Stimulated activated CD4-positive, alpha-beta T cell treated with anti-CD3 and anti-CD28 coated beads, Interleukin-2, amount 100 ng/mL, for 24 hours (primary cell): Measurements from ENCODE around the gene BPIFB3.

Experiments used
- DNase-seq, 2 donors: peaks; one replicate each; pipeline ENCODE4 v3.0.0-alpha.2; 2020

The BPIFB3 gene

GRCh38 chr20:33063271-33063670 is 9.6 kb downstream of the BPIFB3 start:
- DNase-seq = no peak

- DNase-seq = no peak
Measured at GRCh38 chr20:33064572-33065287, 11.0 kb downstream of the BPIFB3 start.

- DNase-seq = no peak
Measured at GRCh38 chr20:33065785-33066184, 12.1 kb downstream of the BPIFB3 start.

- DNase-seq = no peak
Measured at GRCh38 chr20:33067806-33068205, 14.1 kb downstream of the BPIFB3 start.

GRCh38 chr20:33068251-33068939 is 14.7 kb downstream of the BPIFB3 start:
- DNase-seq = no peak

GRCh38 chr20:33069673-33070072 is 16.0 kb downstream of the BPIFB3 start:
- no peak for DNase-seq

- DNase-seq = no peak
Measured at GRCh38 chr20:33070111-33071053, 16.7 kb downstream of the BPIFB3 start.

- DNase-seq = no peak
Measured at GRCh38 chr20:33071198-33071597, 17.5 kb downstream of the BPIFB3 start.

- no peak for DNase-seq
Measured at GRCh38 chr20:33072362-33072761, 18.7 kb downstream of the BPIFB3 start.

- DNase-seq = no peak
Measured at GRCh38 chr20:33072813-33073212, 19.1 kb downstream of the BPIFB3 start.

- no peak for DNase-seq
Measured at GRCh38 chr20:33074675-33075074, 21.0 kb downstream of the BPIFB3 start.

GRCh38 chr20:33075281-33075680 is 21.6 kb downstream of the BPIFB3 start:
- DNase-seq = no peak

GRCh38 chr20:33076662-33077372 is 23.1 kb downstream of the BPIFB3 start:
- DNase-seq = no peak

- no peak for DNase-seq
Measured at GRCh38 chr20:33079259-33079658, 25.6 kb downstream of the BPIFB3 start, which contains the start of gene BPIFB4. Gene BPIFB4, plus strand, starts transcription at chr20:33079643. Its CDS starts 1,884 bp downstream, at chr20:33081527.

GRCh38 chr20:33081411-33082154 is 27.9 kb downstream of the BPIFB3 start:
- no peak for DNase-seq

- no peak for DNase-seq
Measured at GRCh38 chr20:33082546-33082945, 28.8 kb downstream of the BPIFB3 start.

GRCh38 chr20:33083544-33084340 is 30.0 kb downstream of the BPIFB3 start:
- no peak for DNase-seq

GRCh38 chr20:33084722-33085121 is 31.0 kb downstream of the BPIFB3 start:
- no peak for DNase-seq

GRCh38 chr20:33086052-33086722 is 32.5 kb downstream of the BPIFB3 start:
- DNase-seq = no peak

- DNase-seq = no peak
Measured at GRCh38 chr20:33091147-33091546, 37.4 kb downstream of the BPIFB3 start.
